ENCODE results near the gene LRRC72. TPM values are rescaled to one million over a fixed set of nuclear protein-coding genes. Genes with fewer than 3 reads are reported as not detected.

LRRC72 gene
- total RNA-seq, 3 donors from 2014 or later = not detected

GRCh38 chr7:16581286-16581685 lies 54.7 kb downstream of the LRRC72 start:
- Histone ChIP-seq H3K4me3 (no peak overlapping the region), H3K9me3 (no peaks in the 10 kb centered on the region), H3K36me3 (ENCODE audit: low read depth) (no peaks in the 10 kb centered on the region), H3K4me1 (ENCODE audit: low read depth) (no peaks in the 10 kb centered on the region)
- intact Hi-C loops (cut with DNase I, micrococcal nuclease) = no loop called here
- ATAC-seq (no peak), DNase-seq (no peak)
- TF ChIP-seq CTCF (IDR thresholded peaks at IDR 0.05) = no peak

- intact Hi-C loops (cut with DNase I, micrococcal nuclease) = no loop called here
- TF ChIP-seq CTCF (IDR thresholded peaks at IDR 0.05) = no peak
- Histone ChIP-seq H3K36me3 (ENCODE audit: low read depth) (no peaks in the 10 kb centered on the region), H3K9me3 (no peaks in the 10 kb centered on the region), H3K4me3 (no peak overlapping the region), H3K4me1 (ENCODE audit: low read depth) (no peaks in the 10 kb centered on the region)
- no peak for ATAC-seq
- DNase-seq = no peak
These were observed 57.2 kb downstream of the LRRC72 start for GRCh38 chr7:16583834-16584233.

- no peaks in the 10 kb centered on the region for H3K9me3 ChIP-seq
- ATAC-seq (no peak), DNase-seq (no peak)
- no peak overlapping the region for H3K4me3 ChIP-seq
- no peaks in the 10 kb centered on the region for H3K36me3 ChIP-seq (ENCODE audit: low read depth)
- no peaks in the 10 kb centered on the region for H3K4me1 ChIP-seq (ENCODE audit: low read depth)
- intact Hi-C loops (cut with DNase I, micrococcal nuclease) = no loop called here
- no peak for TF ChIP-seq CTCF (IDR thresholded peaks at IDR 0.05)
These were observed 58.9 kb downstream of the LRRC72 start for GRCh38 chr7:16585540-16585939.

DNA sequence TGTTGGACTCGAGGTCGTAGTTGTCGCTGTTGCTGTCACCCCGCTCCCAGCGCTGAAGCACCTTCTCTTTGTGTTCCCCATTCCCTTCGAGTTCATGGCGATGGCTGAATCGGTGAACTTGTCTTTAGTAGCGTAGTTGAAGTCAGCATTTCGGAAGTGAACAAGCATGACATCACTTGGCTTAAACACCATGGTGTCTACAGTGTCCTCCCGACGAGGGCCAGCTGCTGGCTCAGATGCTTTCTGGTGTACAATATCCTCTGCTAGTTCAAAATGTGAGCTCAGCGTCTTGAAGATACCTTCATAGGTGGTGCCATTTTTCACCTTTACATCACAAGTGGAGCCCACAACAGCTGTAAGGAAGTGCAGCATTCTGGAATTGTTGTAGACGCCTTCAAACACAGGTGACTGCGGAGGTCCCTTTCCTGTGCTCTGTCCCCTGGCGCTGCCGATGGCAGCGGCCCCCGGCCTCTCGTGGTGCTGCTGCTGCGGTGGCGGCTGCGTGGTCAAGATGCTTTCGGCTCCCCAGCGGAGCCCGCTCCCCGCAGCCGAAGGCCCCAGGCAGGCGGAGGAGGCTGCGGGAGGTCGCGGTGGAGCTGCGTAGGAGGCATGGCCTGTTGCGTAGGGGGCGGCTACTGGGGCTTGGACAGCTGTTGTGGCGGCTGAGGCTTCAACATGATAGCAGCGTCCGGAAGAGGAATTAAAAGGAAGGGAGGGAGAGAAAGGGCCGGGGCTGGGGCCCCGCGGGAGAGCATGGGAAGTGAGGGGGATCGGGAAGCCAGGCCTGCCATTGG lies 59.7 kb downstream of the LRRC72 start:
- DNase-seq (no peak), ATAC-seq (no peak)
- Histone ChIP-seq H3K9me3 (no peaks in the 10 kb centered on the region), H3K4me3 (no peak overlapping the region), H3K4me1 (ENCODE audit: low read depth) (no peaks in the 10 kb centered on the region), H3K36me3 (ENCODE audit: low read depth) (no peaks in the 10 kb centered on the region)
- no peak for TF ChIP-seq CTCF (IDR thresholded peaks at IDR 0.05)
- intact Hi-C loops (cut with DNase I, micrococcal nuclease) = no loop called here

GRCh38 chr7:16587129-16587528 lies 60.5 kb downstream of the LRRC72 start:
- ATAC-seq = no peak
- DNase-seq = no peak
- no peak overlapping the region for H3K4me3 ChIP-seq
- H3K36me3 ChIP-seq (ENCODE audit: low read depth) = no peaks in the 10 kb centered on the region
- no peak for TF ChIP-seq CTCF (IDR thresholded peaks at IDR 0.05)
- intact Hi-C loops (cut with DNase I, micrococcal nuclease) = no loop called here
- H3K9me3 ChIP-seq = no peaks in the 10 kb centered on the region
- no peaks in the 10 kb centered on the region for H3K4me1 ChIP-seq (ENCODE audit: low read depth)
